A549 (cell line): ENCODE results near the gene MFSD6L.

Experiments used
- BHLHE40 ChIP-seq: IDR thresholded peaks from 2 replicates; pipeline ENCODE4 v1.6.1; 2012; ENCODE audit warnings: low read depth, low read length, inconsistent platforms
- CHD2 ChIP-seq: fragments of 150-350 bp; IDR thresholded peaks from 2 replicates; pipeline ENCODE4 v1.6.1; 2014; ENCODE audit warnings: low read length; ENCODE audit not compliant: partially characterized antibody
- EP300 ChIP-seq, 2 experiments: fragments of >200 bp; sonication (Bioruptor Twin); formaldehyde crosslinking; IDR thresholded peaks; 2 replicates in 1 of 2; 3 replicates in 1 of 2; pipeline ENCODE4 v1.6.1; 2016 to 2017
- MAFK ChIP-seq: fragments of 450-650 bp; IDR thresholded peaks from 2 replicates; pipeline ENCODE4 v1.6.1; 2014; ENCODE audit not compliant: partially characterized antibody
- RAD21 ChIP-seq, 2 experiments: fragments of >200 bp in 1 of 2; sonication (Bioruptor Twin) in 1 of 2; formaldehyde crosslinking in 1 of 2; IDR thresholded peaks in 1 of 2; conservative IDR thresholded peaks in 1 of 2; 2 replicates in 1 of 2; 3 replicates in 1 of 2; pipeline ENCODE4 v1.6.1; 2012 to 2018; ENCODE audit warnings: inconsistent platforms in 1 of 2
- RCOR1 ChIP-seq: fragments of 150-350 bp; IDR thresholded peaks from 2 replicates; pipeline ENCODE4 v1.6.1; 2014; ENCODE audit warnings: antibody characterized with exemption, low read length, low read depth
- TF ChIP-seq, protein P1 (sequence below): fragments of >200 bp; sonication (Bioruptor Twin); formaldehyde crosslinking; IDR thresholded peaks from 3 replicates; pipeline ENCODE4 v1.5.1; 2016
- TF ChIP-seq, protein P2 (sequence below): fragments of 450-650 bp; IDR thresholded peaks from 2 replicates; pipeline ENCODE4 v1.6.1; 2014; ENCODE audit warnings: antibody characterized with exemption
- TF ChIP-seq, protein P3 (sequence below): fragments of 200-600 bp; sonication (generic); IDR thresholded peaks from 2 replicates; pipeline ENCODE4 v1.6.1; 2016; ENCODE audit warnings: antibody characterized with exemption, mild to moderate bottlenecking, moderate library complexity
- TF ChIP-seq, protein P4 (sequence below): IDR thresholded peaks from 2 replicates; pipeline ENCODE4 v1.6.1; 2012

DNA sequence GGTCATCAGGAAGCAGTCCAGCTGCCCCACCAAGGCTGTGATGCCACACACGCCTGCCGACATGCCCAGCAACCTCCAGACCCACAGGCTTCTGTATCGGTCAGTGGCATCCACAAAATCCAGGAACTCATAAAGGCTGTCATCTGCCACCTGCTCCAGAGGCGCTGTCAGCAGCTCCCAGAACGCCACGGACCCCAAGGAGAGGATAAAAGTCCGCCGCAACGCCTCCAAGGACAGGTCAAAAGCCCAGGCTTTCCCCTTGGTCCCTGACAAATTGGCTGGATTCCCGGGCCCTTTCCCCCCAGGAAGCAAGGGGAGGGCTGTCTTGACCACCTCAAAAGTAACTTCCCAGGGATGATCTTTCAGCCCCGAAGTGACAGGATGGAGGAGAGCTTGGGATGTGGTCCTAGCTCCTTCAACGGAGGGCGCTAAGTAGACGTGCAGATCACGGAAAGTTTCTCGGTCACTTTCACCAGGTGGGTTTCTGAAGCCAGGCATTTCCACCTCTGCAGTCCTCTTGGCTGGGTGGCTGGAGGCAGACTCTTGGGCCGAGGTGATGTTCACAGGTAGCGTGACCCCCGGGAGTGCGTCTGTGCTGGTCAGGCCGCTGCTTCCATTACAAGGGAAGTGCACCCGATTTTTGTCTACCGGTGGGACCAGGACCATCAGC lies 854 bp downstream of the MFSD6L start:
- TF ChIP-seq, protein P1, sequence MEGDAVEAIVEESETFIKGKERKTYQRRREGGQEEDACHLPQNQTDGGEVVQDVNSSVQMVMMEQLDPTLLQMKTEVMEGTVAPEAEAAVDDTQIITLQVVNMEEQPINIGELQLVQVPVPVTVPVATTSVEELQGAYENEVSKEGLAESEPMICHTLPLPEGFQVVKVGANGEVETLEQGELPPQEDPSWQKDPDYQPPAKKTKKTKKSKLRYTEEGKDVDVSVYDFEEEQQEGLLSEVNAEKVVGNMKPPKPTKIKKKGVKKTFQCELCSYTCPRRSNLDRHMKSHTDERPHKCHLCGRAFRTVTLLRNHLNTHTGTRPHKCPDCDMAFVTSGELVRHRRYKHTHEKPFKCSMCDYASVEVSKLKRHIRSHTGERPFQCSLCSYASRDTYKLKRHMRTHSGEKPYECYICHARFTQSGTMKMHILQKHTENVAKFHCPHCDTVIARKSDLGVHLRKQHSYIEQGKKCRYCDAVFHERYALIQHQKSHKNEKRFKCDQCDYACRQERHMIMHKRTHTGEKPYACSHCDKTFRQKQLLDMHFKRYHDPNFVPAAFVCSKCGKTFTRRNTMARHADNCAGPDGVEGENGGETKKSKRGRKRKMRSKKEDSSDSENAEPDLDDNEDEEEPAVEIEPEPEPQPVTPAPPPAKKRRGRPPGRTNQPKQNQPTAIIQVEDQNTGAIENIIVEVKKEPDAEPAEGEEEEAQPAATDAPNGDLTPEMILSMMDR: no peak
- TF ChIP-seq BHLHE40: no peak
- TF ChIP-seq, protein P2, sequence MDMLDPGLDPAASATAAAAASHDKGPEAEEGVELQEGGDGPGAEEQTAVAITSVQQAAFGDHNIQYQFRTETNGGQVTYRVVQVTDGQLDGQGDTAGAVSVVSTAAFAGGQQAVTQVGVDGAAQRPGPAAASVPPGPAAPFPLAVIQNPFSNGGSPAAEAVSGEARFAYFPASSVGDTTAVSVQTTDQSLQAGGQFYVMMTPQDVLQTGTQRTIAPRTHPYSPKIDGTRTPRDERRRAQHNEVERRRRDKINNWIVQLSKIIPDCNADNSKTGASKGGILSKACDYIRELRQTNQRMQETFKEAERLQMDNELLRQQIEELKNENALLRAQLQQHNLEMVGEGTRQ: no peak
- TF ChIP-seq, protein P3, sequence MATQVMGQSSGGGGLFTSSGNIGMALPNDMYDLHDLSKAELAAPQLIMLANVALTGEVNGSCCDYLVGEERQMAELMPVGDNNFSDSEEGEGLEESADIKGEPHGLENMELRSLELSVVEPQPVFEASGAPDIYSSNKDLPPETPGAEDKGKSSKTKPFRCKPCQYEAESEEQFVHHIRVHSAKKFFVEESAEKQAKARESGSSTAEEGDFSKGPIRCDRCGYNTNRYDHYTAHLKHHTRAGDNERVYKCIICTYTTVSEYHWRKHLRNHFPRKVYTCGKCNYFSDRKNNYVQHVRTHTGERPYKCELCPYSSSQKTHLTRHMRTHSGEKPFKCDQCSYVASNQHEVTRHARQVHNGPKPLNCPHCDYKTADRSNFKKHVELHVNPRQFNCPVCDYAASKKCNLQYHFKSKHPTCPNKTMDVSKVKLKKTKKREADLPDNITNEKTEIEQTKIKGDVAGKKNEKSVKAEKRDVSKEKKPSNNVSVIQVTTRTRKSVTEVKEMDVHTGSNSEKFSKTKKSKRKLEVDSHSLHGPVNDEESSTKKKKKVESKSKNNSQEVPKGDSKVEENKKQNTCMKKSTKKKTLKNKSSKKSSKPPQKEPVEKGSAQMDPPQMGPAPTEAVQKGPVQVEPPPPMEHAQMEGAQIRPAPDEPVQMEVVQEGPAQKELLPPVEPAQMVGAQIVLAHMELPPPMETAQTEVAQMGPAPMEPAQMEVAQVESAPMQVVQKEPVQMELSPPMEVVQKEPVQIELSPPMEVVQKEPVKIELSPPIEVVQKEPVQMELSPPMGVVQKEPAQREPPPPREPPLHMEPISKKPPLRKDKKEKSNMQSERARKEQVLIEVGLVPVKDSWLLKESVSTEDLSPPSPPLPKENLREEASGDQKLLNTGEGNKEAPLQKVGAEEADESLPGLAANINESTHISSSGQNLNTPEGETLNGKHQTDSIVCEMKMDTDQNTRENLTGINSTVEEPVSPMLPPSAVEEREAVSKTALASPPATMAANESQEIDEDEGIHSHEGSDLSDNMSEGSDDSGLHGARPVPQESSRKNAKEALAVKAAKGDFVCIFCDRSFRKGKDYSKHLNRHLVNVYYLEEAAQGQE: no peak
- TF ChIP-seq, protein P4, sequence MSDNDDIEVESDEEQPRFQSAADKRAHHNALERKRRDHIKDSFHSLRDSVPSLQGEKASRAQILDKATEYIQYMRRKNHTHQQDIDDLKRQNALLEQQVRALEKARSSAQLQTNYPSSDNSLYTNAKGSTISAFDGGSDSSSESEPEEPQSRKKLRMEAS: no peak
- TF ChIP-seq EP300 (IDR thresholded peaks at IDR 0.05): no peak
- TF ChIP-seq RCOR1: no peak
- TF ChIP-seq CHD2: no peak
- TF ChIP-seq MAFK: no peak
- TF ChIP-seq RAD21 (conservative IDR thresholded peaks at IDR 0.05 in 1 of 2, IDR thresholded peaks at IDR 0.05 in 1 of 2): no peak
